Measurements from ENCODE around the gene NCKAP5L. TPM values are rescaled to one million over a fixed set of nuclear protein-coding genes. Genes with fewer than 3 reads are reported as not detected.

Gene NCKAP5L
- total RNA-seq, 1 donor from 2014 or later, result 33.4 TPM

DNA sequence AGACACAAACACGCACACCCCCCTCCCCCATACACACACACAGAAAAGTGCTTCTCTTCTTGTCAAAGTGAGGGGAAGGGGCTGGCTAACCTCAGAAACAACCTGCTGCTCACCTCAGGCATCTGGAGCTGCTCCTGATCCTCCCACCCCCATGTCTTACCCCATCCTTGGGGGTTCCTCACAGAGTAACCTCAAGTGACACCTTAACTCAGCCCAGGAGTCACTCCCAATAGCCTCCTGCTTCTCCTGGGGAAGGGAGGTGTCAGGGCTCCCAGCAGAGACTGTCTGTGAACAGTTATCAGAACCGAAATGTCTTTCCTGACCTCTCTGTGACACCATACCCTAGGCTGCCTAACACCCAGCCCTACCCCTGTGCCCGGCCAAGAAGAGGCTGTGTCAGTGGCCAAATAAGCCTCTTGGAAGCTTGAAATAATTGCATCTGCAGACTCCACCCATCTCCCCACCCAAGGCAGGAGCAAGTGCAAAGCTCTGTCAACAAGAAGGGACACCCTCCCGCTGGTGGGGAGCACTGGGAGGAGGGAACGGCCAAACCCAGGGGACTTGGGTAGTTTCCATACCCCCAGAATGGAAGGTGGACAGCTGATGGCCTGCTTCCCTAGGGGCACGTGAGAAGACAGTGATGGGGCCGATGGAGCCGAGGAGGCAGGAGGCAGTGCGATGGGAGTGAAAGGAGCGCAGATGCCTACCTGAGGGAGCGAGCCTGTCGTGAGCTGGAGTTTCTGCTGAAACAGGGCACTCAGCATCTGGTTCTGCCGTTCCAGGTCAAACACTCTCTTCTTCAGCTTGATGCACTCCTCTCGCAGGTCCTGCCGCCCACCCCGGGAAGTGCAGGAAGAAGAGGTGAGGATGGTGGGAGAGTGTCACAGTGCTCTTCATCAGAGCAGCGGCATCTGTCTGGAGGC lies 26.8 kb downstream of the NCKAP5L start:
- no peak overlapping the region for H3K4me3 ChIP-seq
- peaks cover 75 to 87% of the 10 kb centered on the region in 2 donors for H3K36me3 ChIP-seq
- no peaks in the 10 kb centered on the region for H3K27me3 ChIP-seq
- no peaks in the 10 kb centered on the region for H3K4me1 ChIP-seq
- DNase-seq (ENCODE audit: low spot score in 2 of 2), result no peak
- no peaks in the 10 kb centered on the region for H3K9me3 ChIP-seq
- H3K27ac ChIP-seq, result peak overlapping the region; percentile 18 to 20
- TF ChIP-seq, protein P1, sequence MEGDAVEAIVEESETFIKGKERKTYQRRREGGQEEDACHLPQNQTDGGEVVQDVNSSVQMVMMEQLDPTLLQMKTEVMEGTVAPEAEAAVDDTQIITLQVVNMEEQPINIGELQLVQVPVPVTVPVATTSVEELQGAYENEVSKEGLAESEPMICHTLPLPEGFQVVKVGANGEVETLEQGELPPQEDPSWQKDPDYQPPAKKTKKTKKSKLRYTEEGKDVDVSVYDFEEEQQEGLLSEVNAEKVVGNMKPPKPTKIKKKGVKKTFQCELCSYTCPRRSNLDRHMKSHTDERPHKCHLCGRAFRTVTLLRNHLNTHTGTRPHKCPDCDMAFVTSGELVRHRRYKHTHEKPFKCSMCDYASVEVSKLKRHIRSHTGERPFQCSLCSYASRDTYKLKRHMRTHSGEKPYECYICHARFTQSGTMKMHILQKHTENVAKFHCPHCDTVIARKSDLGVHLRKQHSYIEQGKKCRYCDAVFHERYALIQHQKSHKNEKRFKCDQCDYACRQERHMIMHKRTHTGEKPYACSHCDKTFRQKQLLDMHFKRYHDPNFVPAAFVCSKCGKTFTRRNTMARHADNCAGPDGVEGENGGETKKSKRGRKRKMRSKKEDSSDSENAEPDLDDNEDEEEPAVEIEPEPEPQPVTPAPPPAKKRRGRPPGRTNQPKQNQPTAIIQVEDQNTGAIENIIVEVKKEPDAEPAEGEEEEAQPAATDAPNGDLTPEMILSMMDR (IDR thresholded peaks at IDR 0.05), result no peak
- intact Hi-C loops (cut with DNase I), result no loop called here

DNA sequence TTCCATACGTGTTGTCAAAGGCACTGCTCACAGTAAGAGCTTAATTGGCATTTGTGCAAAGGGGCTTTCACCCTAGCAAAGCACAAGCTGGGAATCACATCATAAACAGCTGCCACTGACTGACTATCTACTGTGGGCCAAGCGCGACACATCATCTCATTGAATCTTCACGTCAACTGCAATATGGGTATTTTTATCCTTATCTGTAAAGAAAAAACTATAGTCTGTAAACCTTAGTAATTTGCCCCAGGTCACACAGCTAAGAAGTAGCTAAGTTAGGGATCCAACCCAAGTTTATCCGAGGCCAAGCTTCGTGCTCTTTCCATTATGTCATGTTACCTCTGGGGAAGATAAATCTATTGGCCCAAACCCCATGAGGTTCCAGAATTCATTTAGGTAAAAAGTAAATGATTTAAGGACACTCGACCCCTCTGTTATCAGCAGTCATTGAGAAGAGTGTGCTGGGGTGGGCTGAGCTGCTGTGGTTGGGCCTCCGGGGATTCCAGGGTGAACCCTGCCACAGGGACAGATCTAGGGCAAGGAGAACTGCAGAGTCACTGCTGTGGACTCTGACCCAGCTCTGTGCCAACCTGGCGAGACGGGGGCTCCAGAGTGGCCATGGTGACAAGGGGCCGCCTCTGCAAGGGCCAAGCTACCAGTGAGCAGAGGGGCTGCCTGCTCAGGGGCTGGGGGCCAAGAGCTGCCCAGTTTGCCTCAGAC lies 27.6 kb downstream of the NCKAP5L start:
- Histone ChIP-seq H3K27ac (peak overlapping the region; percentile 18 to 20), H3K4me3 (no peak overlapping the region), H3K36me3 (peaks cover 76 to 90% of the 10 kb centered on the region in 2 donors), H3K27me3 (no peaks in the 10 kb centered on the region), H3K9me3 (no peaks in the 10 kb centered on the region), H3K4me1 (no peaks in the 10 kb centered on the region)
- TF ChIP-seq, protein P1 (IDR thresholded peaks at IDR 0.05), result no peak
- intact Hi-C loops (cut with DNase I), result no loop called here
- no peak for DNase-seq (ENCODE audit: low spot score in 2 of 2)

DNA sequence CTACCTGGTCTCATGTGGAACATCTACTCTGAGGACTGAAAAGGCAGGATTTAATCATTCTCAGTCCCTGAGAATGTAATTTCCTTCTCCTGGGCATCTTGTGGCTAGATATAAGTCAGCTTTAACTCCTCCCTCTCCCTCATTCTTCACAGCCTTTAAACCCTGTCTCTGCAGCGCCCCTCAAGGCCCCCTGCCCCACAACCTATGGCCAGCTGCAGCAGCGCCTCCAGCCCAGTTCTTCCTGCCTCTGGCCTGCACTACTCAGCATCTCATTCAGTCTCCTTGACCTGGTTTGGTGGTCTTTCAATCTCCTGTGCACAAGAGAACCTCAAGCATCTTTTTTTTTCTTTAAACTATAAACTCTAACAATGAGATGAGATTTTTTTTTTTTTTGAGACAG lies 29.3 kb downstream of the NCKAP5L start:
- H3K4me1 ChIP-seq, result no peaks in the 10 kb centered on the region
- DNase-seq (ENCODE audit: low spot score in 2 of 2), result no peak
- no peaks in the 10 kb centered on the region for H3K27me3 ChIP-seq
- TF ChIP-seq, protein P1 (IDR thresholded peaks at IDR 0.05), result no peak
- peaks cover 63 to 74% of the 10 kb centered on the region in 2 donors for H3K36me3 ChIP-seq
- intact Hi-C loops (cut with DNase I), result no loop called here
- no peak overlapping the region for H3K4me3 ChIP-seq
- H3K9me3 ChIP-seq, result no peaks in the 10 kb centered on the region
- H3K27ac ChIP-seq, result no peak overlapping the region

DNA sequence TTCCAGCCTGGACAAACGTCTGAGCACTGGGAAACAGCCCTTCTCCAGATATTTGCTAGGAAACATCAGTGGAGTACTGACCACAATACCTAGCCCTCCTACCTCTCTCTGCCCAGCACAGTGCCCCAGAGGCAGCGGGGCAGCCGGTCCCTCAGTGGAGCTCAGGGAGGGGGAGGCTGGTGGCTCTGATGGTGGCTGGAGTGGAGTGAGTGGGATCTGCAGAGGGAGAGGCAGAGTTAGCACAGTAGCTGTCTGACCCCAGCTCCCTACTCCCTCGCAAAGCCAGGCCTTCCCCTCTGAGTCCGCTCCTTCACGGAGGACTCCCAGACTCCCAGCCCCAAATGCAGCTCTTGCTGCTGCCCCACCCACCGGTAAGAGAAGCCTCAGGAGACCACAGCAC lies 30.0 kb downstream of the NCKAP5L start:
- DNase-seq (ENCODE audit: low spot score in 2 of 2), result no peak
- H3K9me3 ChIP-seq, result no peaks in the 10 kb centered on the region
- intact Hi-C loops (cut with DNase I), result no loop called here
- peaks cover 57 to 70% of the 10 kb centered on the region in 2 donors for H3K36me3 ChIP-seq
- no peaks in the 10 kb centered on the region for H3K27me3 ChIP-seq
- H3K4me1 ChIP-seq, result no peaks in the 10 kb centered on the region
- TF ChIP-seq, protein P1 (IDR thresholded peaks at IDR 0.05), result no peak
- no peak overlapping the region for H3K4me3 ChIP-seq
- H3K27ac ChIP-seq, result no peak overlapping the region

DNA sequence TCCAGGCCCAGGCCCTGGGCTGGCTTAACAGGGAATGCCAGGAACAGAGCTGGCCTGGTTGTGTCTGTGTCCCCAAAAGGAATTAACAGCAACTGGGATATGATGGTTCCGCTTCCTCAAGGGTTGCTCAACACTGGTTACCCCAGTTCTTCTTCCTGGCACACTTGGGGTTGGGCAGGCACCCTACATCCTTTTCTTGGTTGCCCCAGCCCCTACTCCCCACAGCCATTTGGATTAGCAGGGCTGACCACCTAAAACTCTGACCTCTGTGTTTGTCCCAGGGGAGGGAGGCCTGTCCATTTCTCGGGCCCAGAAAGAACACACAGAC lies 30.8 kb downstream of the NCKAP5L start:
- no peaks in the 10 kb centered on the region for H3K4me1 ChIP-seq
- no peak for DNase-seq (ENCODE audit: low spot score in 2 of 2)
- TF ChIP-seq, protein P1 (IDR thresholded peaks at IDR 0.05), result no peak
- no peaks in the 10 kb centered on the region for H3K27me3 ChIP-seq
- peaks cover 52 to 72% of the 10 kb centered on the region in 2 donors for H3K36me3 ChIP-seq
- intact Hi-C loops (cut with DNase I), result no loop called here
- H3K4me3 ChIP-seq, result no peak overlapping the region
- H3K9me3 ChIP-seq, result no peaks in the 10 kb centered on the region
- no peak overlapping the region for H3K27ac ChIP-seq
